Endothelial cell of umbilical vein (primary cell): Measurements from ENCODE around the gene MEAK7. TPM values are rescaled to one million over a fixed set of nuclear protein-coding genes. Genes with fewer than 3 reads are reported as not detected.

Source experiments
- BruUV-seq: library from RNA; stranded (reverse); fragments of 400-500 nt; replicated peaks from 2 replicates; lab custom pipeline; 2021; lab: Mats Ljungman, UMichigan
- CTCF ChIA-PET: fragments of 300-600, 350-600 bp; sonication (Branson Sonifier 250); formaldehyde crosslinking; loops from one replicate; lab custom pipeline; 2021; ENCODE audit warnings: antibody characterized with exemption, inconsistent platforms; lab: Charles Lee
- POLR2A ChIA-PET: fragments of 300-600, 350-600 bp; sonication (Branson Sonifier 250); formaldehyde crosslinking; loops from one replicate; lab custom pipeline; 2021; ENCODE audit warnings: antibody characterized with exemption, inconsistent platforms; lab: Charles Lee
- DNase-seq: peaks from one replicate; pipeline ENCODE4 v3.0.0-alpha.2; 2011; ENCODE audit warnings: low read depth, low spot score
- FAIRE-seq: peaks from 2 replicates; lab custom pipeline; 2011; peaks lifted over from hg19 to GRCh38; lab: Jason Lieb, UNC
- H2AFZ ChIP-seq: 2 replicates; pipeline ENCODE4 v1.6.0; 2012; ENCODE audit warnings: low read depth, low read length, control low read depth, inconsistent platforms
- H3K27ac ChIP-seq: 2 replicates; pipeline ENCODE4 v1.5.1; 2011; ENCODE audit warnings: low read depth, mild to moderate bottlenecking, control low read depth, low read length, moderate library complexity; ENCODE audit not compliant: insufficient read depth
- H3K27me3 ChIP-seq, 2 experiments: 2 replicates each; pipeline versions ENCODE4 v1.6.0 to v1.6.1; 2011; ENCODE audit warnings: low read length in 2 of 2, mixed read lengths in 1 of 2; ENCODE audit not compliant: control insufficient read depth in 2 of 2, insufficient read depth in 2 of 2
- H3K36me3 ChIP-seq, 2 experiments: 2 replicates in 1 of 2; 3 replicates in 1 of 2; pipeline ENCODE4 v1.5.1; 2011; ENCODE audit warnings: low read length in 2 of 2, mild to moderate bottlenecking in 1 of 2, moderate library complexity in 1 of 2; ENCODE audit not compliant: control insufficient read depth in 2 of 2, insufficient read depth in 2 of 2; ENCODE audit errors: extremely low read depth in 1 of 2
- H3K4me1 ChIP-seq: 3 replicates; pipeline ENCODE4 v1.5.1; 2011; ENCODE audit warnings: mild to moderate bottlenecking, low read length; ENCODE audit not compliant: control insufficient read depth, insufficient read depth; ENCODE audit errors: extremely low read depth
- H3K4me2 ChIP-seq: 2 replicates; pipeline ENCODE4 v1.6.1; 2011; ENCODE audit warnings: low read length, control low read depth, mixed read lengths; ENCODE audit not compliant: insufficient read depth
- H3K4me3 ChIP-seq, 3 experiments: fragments of 200-600 bp in 1 of 3; sonication (generic), shearing (Covaris generic) in 1 of 3; replicated peaks in 1 of 3; 2 replicates each; pipeline ENCODE4 v1.5.1; 2011 to 2016; ENCODE audit warnings: control low read depth in 3 of 3, low read length in 3 of 3, mild to moderate bottlenecking in 2 of 3, inconsistent platforms in 1 of 3, low read depth in 1 of 3, moderate library complexity in 1 of 3; ENCODE audit not compliant: insufficient read depth in 1 of 3
- H3K79me2 ChIP-seq: 2 replicates; pipeline ENCODE4 v1.6.0; 2012; ENCODE audit warnings: low read length, inconsistent platforms; ENCODE audit not compliant: control insufficient read depth, insufficient read depth
- H3K9ac ChIP-seq: replicated peaks from 2 replicates; pipeline ENCODE3; 2011; ENCODE audit warnings: low read length, control low read depth; ENCODE audit not compliant: insufficient read depth; ENCODE audit errors: extremely low read depth
- H3K9me1 ChIP-seq: replicated peaks from 3 replicates; pipeline ENCODE4 v1.6.0; 2011; ENCODE audit warnings: mild to moderate bottlenecking, low read length; ENCODE audit not compliant: control insufficient read depth, insufficient read depth; ENCODE audit errors: extremely low read depth
- H3K9me3 ChIP-seq: replicated peaks from 2 replicates; pipeline ENCODE4 v1.5.1; 2012; ENCODE audit warnings: low read length, inconsistent platforms; ENCODE audit not compliant: control insufficient read depth, insufficient read depth
- H4K20me1 ChIP-seq: replicated peaks from 2 replicates; pipeline ENCODE3; 2011; ENCODE audit warnings: mild to moderate bottlenecking, low read length; ENCODE audit not compliant: control insufficient read depth, insufficient read depth; ENCODE audit errors: extremely low read depth
- CTCF ChIP-seq, 2 donors: IDR thresholded peaks; 1 replicate in 1 of 2; 2 replicates in 1 of 2; pipeline ENCODE4 v1.5.1; 2011; ENCODE audit warnings: low read length in 2 of 2, mild to moderate bottlenecking in 2 of 2, moderate library complexity in 2 of 2, control low read depth in 1 of 2, inconsistent platforms in 1 of 2, low read depth in 1 of 2; ENCODE audit not compliant: insufficient read depth in 1 of 2; ENCODE audit errors: extremely low read depth in 1 of 2
- EZH2 ChIP-seq: IDR thresholded peaks from 2 replicates; pipeline ENCODE4 v1.6.1; 2012; ENCODE audit warnings: borderline replicate concordance, low read depth, mild to moderate bottlenecking, moderate library complexity, low read length, inconsistent platforms; ENCODE audit not compliant: severe bottlenecking
- FOS ChIP-seq: IDR thresholded peaks from 2 replicates; pipeline ENCODE4 v1.6.1; 2011; ENCODE audit warnings: mild to moderate bottlenecking, low read length, moderate library complexity, borderline replicate concordance; ENCODE audit not compliant: insufficient read depth
- GATA2 ChIP-seq: IDR thresholded peaks from 2 replicates; pipeline ENCODE4 v1.7.0; 2011; ENCODE audit warnings: low read depth, mild to moderate bottlenecking, moderate library complexity, mixed read lengths, low read length; ENCODE audit not compliant: insufficient read length, insufficient read depth
- JUN ChIP-seq: IDR thresholded peaks from 2 replicates; pipeline ENCODE4 v1.6.1; 2011; ENCODE audit warnings: borderline replicate concordance, low read depth; ENCODE audit not compliant: insufficient read length, insufficient read depth
- MAX ChIP-seq: IDR thresholded peaks from 2 replicates; pipeline ENCODE4 v1.6.1; 2011; ENCODE audit not compliant: insufficient read depth, insufficient read length
- MYC ChIP-seq: IDR thresholded peaks from one replicate; pipeline ENCODE4 v1.6.1; 2011; ENCODE audit warnings: mild to moderate bottlenecking, low read depth, low read length
- POLR2A ChIP-seq: IDR thresholded peaks from 2 replicates; pipeline ENCODE4 v1.6.1; 2012; ENCODE audit warnings: low read depth, mild to moderate bottlenecking, control low read depth, low read length
- POLR2AphosphoS5 ChIP-seq: IDR thresholded peaks from 2 replicates; pipeline ENCODE4 v1.6.1; 2012; ENCODE audit warnings: low read depth, mild to moderate bottlenecking, control low read depth, low read length, moderate library complexity; ENCODE audit not compliant: insufficient read depth
- dilution Hi-C: fragments of 300-500 bp; cut with MboI; formaldehyde crosslinking; loops from one replicate; pipeline ENCODE4 v1.15.0; 2019; ENCODE audit warnings: low sequenced_read_pairs; ENCODE audit not compliant: extremely low pct_ligation_motif_present
- intact Hi-C: fragments of 100-400 bp; cut with micrococcal nuclease; formaldehyde crosslinking; loops from one replicate; pipeline ENCODE4 v1.10.0; 2022
- polyA plus RNA-seq, 4 experiments: library from polyadenylated mRNA; depleted of rRNA in 3 of 4; stranded (reverse) in 3 of 4; unstranded in 1 of 4; fragments of >200 nt; gene quantifications; 2 replicates each; pipeline versions ENCODE4 v1.2.1 to v1.2.3, GENCODE V29; 2011 to 2012; ENCODE audit warnings: missing spikeins in 1 of 4
- total RNA-seq: library from RNA; stranded (reverse); gene quantifications from 2 replicates; pipeline ENCODE4 v1.2.3, GENCODE V29; 2021

MEAK7 gene
- total and polyA plus RNA-seq, 2 donors (not counting 3 experiments of a cell fraction or from before 2014, with no cell fraction given) = 16.2 to 22.7 TPM

- POLR2A ChIA-PET = no interaction called here
- TF ChIP-seq JUN = no peak
- no peak for TF ChIP-seq MYC
- TF ChIP-seq MAX = no peak
- no peak for TF ChIP-seq CTCF (IDR thresholded peaks at IDR 0.05; ENCODE audit: extremely low read depth in 1 of 2, insufficient read depth in 1 of 2, low read depth in 1 of 2, low read length in 2 of 2)
- TF ChIP-seq GATA2 = no peak
- TF ChIP-seq FOS = no peak
- no peak for TF ChIP-seq EZH2
- TF ChIP-seq POLR2AphosphoS5 = no peak
- TF ChIP-seq POLR2A = no peak
- FAIRE-seq (no peak), DNase-seq (no peak)
- dilution Hi-C loops = no loop called here
- intact Hi-C loops = no loop called here
- peaks cover 36% of the 10 kb centered on the region for H3K4me1 ChIP-seq
- BruUV-seq = no TSS peak
- H3K27me3 ChIP-seq = no peaks in the 10 kb centered on the region
- no peaks in the 10 kb centered on the region for H4K20me1 ChIP-seq
- H3K9me3 ChIP-seq = no peaks in the 10 kb centered on the region
- no peak overlapping the region for H2AFZ ChIP-seq
- H3K36me3 ChIP-seq = no peaks in the 10 kb centered on the region
- H3K9ac ChIP-seq = no peak overlapping the region
- no peak overlapping the region for H3K27ac ChIP-seq
- CTCF ChIA-PET = no interaction called here
- H3K4me2 ChIP-seq = no peak overlapping the region
- no peaks in the 10 kb centered on the region for H3K9me1 ChIP-seq
- H3K79me2 ChIP-seq = no peaks in the 10 kb centered on the region
- H3K4me3 ChIP-seq = no peak overlapping the region
Observed at GRCh38 chr16:84535851-84536250, 31.4 kb upstream of the MEAK7 start.
